H9 (cell line): ENCODE results near the gene TPRN. TPM values are rescaled to one million over a fixed set of nuclear protein-coding genes. Genes with fewer than 3 reads are reported as not detected.

ENCODE experiments used
- DNase-seq: peaks from one replicate; pipeline ENCODE4 v3.0.0-alpha.2; 2017
- H2AFZ ChIP-seq: one replicate; pipeline ENCODE4 v1.6.1; 2013; ENCODE audit warnings: mild to moderate bottlenecking, low read length, control low read depth, moderate library complexity
- H2AK5ac ChIP-seq: 2 replicates; pipeline ENCODE4 v1.6.1; 2013; ENCODE audit warnings: low read length, control low read depth, mixed read lengths; ENCODE audit not compliant: insufficient read length
- H2BK120ac ChIP-seq: one replicate; pipeline ENCODE4 v1.6.1; 2013; ENCODE audit warnings: low read depth, mild to moderate bottlenecking, low read length, control low read depth, inconsistent platforms; ENCODE audit not compliant: poor library complexity, severe bottlenecking
- H2BK12ac ChIP-seq: 2 replicates; pipeline ENCODE4 v1.6.1; 2013; ENCODE audit warnings: low read length, control low read depth, mixed read lengths, low read depth; ENCODE audit not compliant: insufficient read length
- H2BK15ac ChIP-seq: 2 replicates; pipeline ENCODE4 v1.6.1; 2013; ENCODE audit warnings: low read depth, low read length, control low read depth
- H2BK20ac ChIP-seq: one replicate; pipeline ENCODE4 v1.6.1; 2013; ENCODE audit warnings: low read depth, mild to moderate bottlenecking, low read length, control low read depth, inconsistent platforms; ENCODE audit not compliant: poor library complexity, severe bottlenecking
- H2BK5ac ChIP-seq: 2 replicates; pipeline ENCODE4 v1.6.1; 2013; ENCODE audit warnings: low read length, control low read depth, mixed read lengths; ENCODE audit not compliant: insufficient read length
- H3K14ac ChIP-seq: 2 replicates; pipeline ENCODE4 v1.6.1; 2013; ENCODE audit warnings: low read length, control low read depth; ENCODE audit not compliant: insufficient read depth
- H3K18ac ChIP-seq: 2 replicates; pipeline ENCODE4 v1.6.1; 2013; ENCODE audit warnings: low read depth, mild to moderate bottlenecking, mixed read lengths, low read length, control low read depth; ENCODE audit not compliant: insufficient read length
- H3K23ac ChIP-seq: 2 replicates; pipeline ENCODE4 v1.6.1; 2013; ENCODE audit warnings: low read length, control low read depth, mixed read lengths, low read depth; ENCODE audit not compliant: insufficient read length
- H3K23me2 ChIP-seq: 2 replicates; pipeline ENCODE4 v1.6.1; 2013; ENCODE audit warnings: low read depth, mild to moderate bottlenecking, mixed read lengths, low read length, control low read depth; ENCODE audit not compliant: insufficient read length, poor library complexity, severe bottlenecking
- H3K27ac ChIP-seq: 2 replicates; pipeline ENCODE4 v1.5.1; 2013; ENCODE audit warnings: low read length, control low read depth, mixed read lengths, low read depth; ENCODE audit not compliant: insufficient read length
- H3K27me3 ChIP-seq: 2 replicates; pipeline ENCODE4 v1.6.1; 2013; ENCODE audit warnings: low read length, control low read depth, inconsistent platforms; ENCODE audit not compliant: insufficient read depth
- H3K4ac ChIP-seq: 2 replicates; pipeline ENCODE4 v1.6.1; 2013; ENCODE audit warnings: low read depth, mild to moderate bottlenecking, control low read depth, inconsistent platforms, low read length, moderate library complexity
- H3K4me1 ChIP-seq: 2 replicates; pipeline ENCODE4 v1.6.1; 2013; ENCODE audit warnings: low read length, control low read depth, inconsistent platforms; ENCODE audit not compliant: insufficient read depth
- H3K4me2 ChIP-seq: 2 replicates; pipeline ENCODE4 v1.6.1; 2013; ENCODE audit warnings: low read length, control low read depth, mixed read lengths; ENCODE audit not compliant: insufficient read length, insufficient read depth
- H3K56ac ChIP-seq: 2 replicates; pipeline ENCODE4 v1.6.1; 2013; ENCODE audit warnings: low read depth, mild to moderate bottlenecking, mixed read lengths, low read length, control low read depth; ENCODE audit not compliant: insufficient read length
- H3K79me1 ChIP-seq: 2 replicates; pipeline ENCODE4 v1.6.1; 2013; ENCODE audit warnings: low read depth, mild to moderate bottlenecking, moderate library complexity, low read length, control low read depth, inconsistent platforms; ENCODE audit not compliant: insufficient read depth, poor library complexity, severe bottlenecking
- H3K79me2 ChIP-seq: 2 replicates; pipeline ENCODE4 v1.6.1; 2013; ENCODE audit warnings: low read length, control low read depth, inconsistent platforms; ENCODE audit not compliant: insufficient read depth
- H3K9ac ChIP-seq: 2 replicates; pipeline ENCODE4 v1.6.1; 2013; ENCODE audit warnings: low read length, control low read depth, mixed read lengths; ENCODE audit not compliant: insufficient read length; ENCODE audit errors: extremely low read depth
- H3K9me3 ChIP-seq: one replicate; pipeline ENCODE4 v1.6.1; 2013; ENCODE audit warnings: low read depth, low read length, inconsistent platforms; ENCODE audit not compliant: control insufficient read depth
- H3T11ph ChIP-seq: one replicate; pipeline ENCODE4 v1.6.1; 2013; ENCODE audit warnings: mild to moderate bottlenecking, low read length, control low read depth, inconsistent platforms
- H4K20me1 ChIP-seq: one replicate; pipeline ENCODE4 v1.6.1; 2013; ENCODE audit not compliant: control insufficient read depth, insufficient read length, insufficient read depth
- H4K5ac ChIP-seq: 2 replicates; pipeline ENCODE4 v1.6.1; 2013; ENCODE audit warnings: low read depth, mild to moderate bottlenecking, mixed read lengths, low read length, control low read depth; ENCODE audit not compliant: insufficient read length
- H4K8ac ChIP-seq: replicated peaks from 2 replicates; pipeline ENCODE4 v1.6.1; 2013; ENCODE audit warnings: low read length, control low read depth, mixed read lengths, low read depth; ENCODE audit not compliant: insufficient read length
- H4K91ac ChIP-seq: 2 replicates; pipeline ENCODE4 v1.6.1; 2013; ENCODE audit warnings: low read depth, mild to moderate bottlenecking, moderate library complexity, mixed read lengths, low read length, control low read depth; ENCODE audit not compliant: insufficient read length
- H3K27ac Mint-ChIP-seq, 3 experiments: 2 replicates in 2 of 3; 3 replicates in 1 of 3; pipeline ENCODE4 v1.8.0; 2020 to 2021; ENCODE audit warnings: mixed read lengths in 3 of 3, mild to moderate bottlenecking in 1 of 3, moderate library complexity in 1 of 3
- H3K27me3 Mint-ChIP-seq: 2 replicates; pipeline ENCODE4 v1.8.0; 2021; ENCODE audit warnings: low read depth, mild to moderate bottlenecking, moderate library complexity, mixed read lengths
- H3K36me3 Mint-ChIP-seq, 3 experiments: 2 replicates in 2 of 3; 3 replicates in 1 of 3; pipeline ENCODE4 v1.8.0; 2020 to 2021; ENCODE audit warnings: low read depth in 3 of 3, mixed read lengths in 3 of 3; ENCODE audit not compliant: insufficient read depth in 1 of 3
- H3K4me1 Mint-ChIP-seq, 2 experiments: 2 replicates each; pipeline ENCODE4 v1.8.0; 2020; ENCODE audit warnings: mixed read lengths in 2 of 2
- H3K4me3 Mint-ChIP-seq, 2 experiments: 2 replicates in 1 of 2; 3 replicates in 1 of 2; pipeline ENCODE4 v1.8.0; 2020 to 2021; ENCODE audit warnings: mild to moderate bottlenecking in 2 of 2, mixed read lengths in 2 of 2, moderate library complexity in 1 of 2
- H3K9me3 Mint-ChIP-seq, 2 experiments: 2 replicates in 1 of 2; 3 replicates in 1 of 2; pipeline ENCODE4 v1.8.0; 2020; ENCODE audit warnings: mild to moderate bottlenecking in 2 of 2, mixed read lengths in 2 of 2, moderate library complexity in 1 of 2
- CTCF ChIP-seq: fragments of 200-600 bp; sonication (generic); conservative IDR thresholded peaks from 3 replicates; pipeline ENCODE4 v1.8.0; 2021; ENCODE audit warnings: antibody characterized with exemption, mild to moderate bottlenecking
- WGBS: extraction: QIAGEN DNeasy Blood & Tissue Kit; methylation state at CpG from one replicate; pipeline ENCODE4 v1.1.7; 2013; ENCODE audit warnings: missing lambda C conversion rate, low lambda C conversion rate, mixed read lengths; ENCODE audit not compliant: insufficient read length; ENCODE audit errors: extremely low coverage; 5-methylcytosine and 5-hydroxymethylcytosine counted together
- total RNA-seq: library from RNA; stranded (reverse); gene quantifications from 2 replicates; pipeline ENCODE4 v1.2.1, GENCODE V29; 2021

Gene TPRN
- total RNA-seq, 1 experiment from 2014 or later = 30.7 TPM

- Mint-ChIP-seq H3K4me3 (peak overlapping the region; percentile 90 to 97), H3K36me3 (peaks cover 7 to 59% (median 49%) of the 10 kb centered on the region in 3 experiments; a peak in 6 of 7 replicates), H3K4me1 (peaks cover 17 to 22% of the 10 kb centered on the region in 2 experiments), H3K27me3 (no peaks in the 10 kb centered on the region), H3K27ac (peak overlapping the region in 1 of 3 experiments; percentile 88; a peak in 2 of 7 replicates), H3K9me3 (no peaks in the 10 kb centered on the region)
- H3K14ac ChIP-seq = no peak overlapping the region
- H3K9me3 ChIP-seq = no peaks in the 10 kb centered on the region
- no peak overlapping the region for H3K18ac ChIP-seq
- H3K27me3 ChIP-seq = no peaks in the 10 kb centered on the region
- peaks cover 5% of the 10 kb centered on the region; the same call in 1 of the 2 replicates for H3K4me1 ChIP-seq
- no peak overlapping the region for H3T11ph ChIP-seq
- H2AFZ ChIP-seq = no peak overlapping the region
- peak overlapping the region; percentile 82 for H3K4me2 ChIP-seq
- no peak overlapping the region for H3K4ac ChIP-seq
- no peak overlapping the region for H4K91ac ChIP-seq
- no peak overlapping the region for H3K9ac ChIP-seq
- peaks cover 2% of the 10 kb centered on the region for H4K20me1 ChIP-seq
- no peak overlapping the region for H3K23ac ChIP-seq
- H4K8ac ChIP-seq = no peak overlapping the region
- TF ChIP-seq CTCF = no peak
- no peak overlapping the region for H2BK20ac ChIP-seq
- H3K79me2 ChIP-seq = peaks cover 10% of the 10 kb centered on the region; the same call in 1 of the 2 replicates
- H4K5ac ChIP-seq = no peak overlapping the region
- H2BK15ac ChIP-seq = no peak overlapping the region
- H3K27ac ChIP-seq = no peak overlapping the region
- DNase-seq = no peak
- H2BK5ac ChIP-seq = no peak overlapping the region
- WGBS = no CpG with 5 or more reads among the region's 15 CpGs
- no peak overlapping the region for H2BK120ac ChIP-seq
- H2BK12ac ChIP-seq = no peak overlapping the region
- peaks cover 13% of the 10 kb centered on the region for H3K23me2 ChIP-seq
- H2AK5ac ChIP-seq = no peak overlapping the region
- H3K79me1 ChIP-seq = peaks cover 6% of the 10 kb centered on the region
- H3K56ac ChIP-seq = no peak overlapping the region
These were observed 13.2 kb downstream of the TPRN start for GRCh38 chr9:137187386-137187785.
